Activated T-helper 17 cell treated with anti-CD3 and anti-CD28 coated beads, Interleukin-2, amount 50 U/mL, for 72 hours (primary cell): Measurements from ENCODE around the gene PLEKHG2. TPM values are rescaled to one million over a fixed set of nuclear protein-coding genes. Genes with fewer than 3 reads are reported as not detected.
A peak's percentile ranks its signal among the peaks of the same experiment; 100 is the strongest.

Experiments used
- ATAC-seq: fragments of 150-1000 bp; cut with Tn5 transposase; replicated peaks from 2 replicates; pipeline ENCODE4 v1.10.0; 2021; ENCODE audit warnings: mild to moderate bottlenecking, moderate library complexity
- H3K27ac Mint-ChIP-seq: one replicate; pipeline ENCODE4 v1.8.0; 2022; ENCODE audit warnings: mixed read lengths
- H3K27me3 Mint-ChIP-seq: one replicate; pipeline ENCODE4 v1.8.0; 2022; ENCODE audit warnings: mixed read lengths
- H3K36me3 Mint-ChIP-seq: one replicate; pipeline ENCODE4 v1.8.0; 2022; ENCODE audit warnings: low read depth, mild to moderate bottlenecking, mixed read lengths
- H3K4me1 Mint-ChIP-seq: one replicate; pipeline ENCODE4 v1.8.0; 2022; ENCODE audit warnings: mixed read lengths
- H3K4me3 Mint-ChIP-seq: one replicate; pipeline ENCODE4 v1.8.0; 2022; ENCODE audit warnings: mild to moderate bottlenecking, mixed read lengths
- H3K9me3 Mint-ChIP-seq: one replicate; pipeline ENCODE4 v1.8.0; 2022; ENCODE audit warnings: mixed read lengths
- total RNA-seq, 2 donors: library from RNA; stranded (reverse); gene quantifications; one replicate each; pipeline ENCODE4 v1.2.3, GENCODE V29; 2022

PLEKHG2 gene
- total RNA-seq, 2 donors from 2014 or later = 51.2 to 69.4 TPM

GRCh38 chr19:39416152-39417120, 4.0 kb downstream of the PLEKHG2 start:
- Mint-ChIP-seq H3K36me3 (peaks cover 58% of the 10 kb centered on the region), H3K9me3 (no peaks in the 10 kb centered on the region), H3K4me3 (no peak overlapping the region), H3K27ac (no peak overlapping the region), H3K4me1 (peaks cover 21% of the 10 kb centered on the region), H3K27me3 (no peaks in the 10 kb centered on the region)
- no peak for ATAC-seq

- Mint-ChIP-seq H3K27ac (no peak overlapping the region), H3K4me1 (peaks cover 12% of the 10 kb centered on the region)
- no peak for ATAC-seq
Measured at GRCh38 chr19:39417463-39418181, 5.2 kb downstream of the PLEKHG2 start.

GRCh38 chr19:39419003-39419402, 6.5 kb downstream of the PLEKHG2 start:
- Mint-ChIP-seq H3K9me3 (no peaks in the 10 kb centered on the region), H3K4me3 (no peak overlapping the region), H3K27ac (peak overlapping the region; percentile 6), H3K4me1 (peaks cover 9% of the 10 kb centered on the region), H3K27me3 (no peaks in the 10 kb centered on the region), H3K36me3 (peaks cover 54% of the 10 kb centered on the region)
- no peak for ATAC-seq

More at GRCh38 chr19:39417463-39418181, 5.2 kb downstream of the PLEKHG2 start:
- peaks cover 51% of the 10 kb centered on the region for H3K36me3 Mint-ChIP-seq
- no peaks in the 10 kb centered on the region for H3K27me3 Mint-ChIP-seq
- H3K4me3 Mint-ChIP-seq = no peak overlapping the region
- no peaks in the 10 kb centered on the region for H3K9me3 Mint-ChIP-seq

- no peak overlapping the region for H3K4me3 Mint-ChIP-seq
- H3K9me3 Mint-ChIP-seq = no peaks in the 10 kb centered on the region
- peaks cover 48% of the 10 kb centered on the region for H3K36me3 Mint-ChIP-seq
- no peak for ATAC-seq
- no peak overlapping the region for H3K27ac Mint-ChIP-seq
- H3K27me3 Mint-ChIP-seq = no peaks in the 10 kb centered on the region
- no peaks in the 10 kb centered on the region for H3K4me1 Mint-ChIP-seq
Measured at GRCh38 chr19:39420769-39421168, 8.3 kb downstream of the PLEKHG2 start.

GRCh38 chr19:39422020-39422419, 9.6 kb downstream of the PLEKHG2 start:
- H3K27ac Mint-ChIP-seq = no peak overlapping the region
- H3K4me1 Mint-ChIP-seq = peaks cover 4% of the 10 kb centered on the region
- no peaks in the 10 kb centered on the region for H3K9me3 Mint-ChIP-seq
- no peak for ATAC-seq
- H3K27me3 Mint-ChIP-seq = no peaks in the 10 kb centered on the region
- H3K36me3 Mint-ChIP-seq = peaks cover 48% of the 10 kb centered on the region
- H3K4me3 Mint-ChIP-seq = no peak overlapping the region

- no peak for ATAC-seq
- Mint-ChIP-seq H3K9me3 (no peaks in the 10 kb centered on the region), H3K36me3 (peaks cover 34% of the 10 kb centered on the region), H3K27me3 (no peaks in the 10 kb centered on the region), H3K27ac (peak overlapping the region; percentile 48), H3K4me3 (no peak overlapping the region), H3K4me1 (peaks cover 4% of the 10 kb centered on the region)
Measured at GRCh38 chr19:39423258-39424086, 11.0 kb downstream of the PLEKHG2 start.

- no peak overlapping the region for H3K27ac Mint-ChIP-seq
Measured at GRCh38 chr19:39424934-39425333, 12.5 kb downstream of the PLEKHG2 start.

GRCh38 chr19:39425744-39426143, 13.3 kb downstream of the PLEKHG2 start:
- Mint-ChIP-seq H3K9me3 (no peaks in the 10 kb centered on the region), H3K4me1 (peaks cover 8% of the 10 kb centered on the region), H3K36me3 (peaks cover 21% of the 10 kb centered on the region), H3K4me3 (no peak overlapping the region), H3K27ac (peak overlapping the region; percentile 2), H3K27me3 (no peaks in the 10 kb centered on the region)
- ATAC-seq = no peak

More at GRCh38 chr19:39424934-39425333, 12.5 kb downstream of the PLEKHG2 start:
- peaks cover 24% of the 10 kb centered on the region for H3K36me3 Mint-ChIP-seq
- H3K4me3 Mint-ChIP-seq = no peak overlapping the region
- no peaks in the 10 kb centered on the region for H3K27me3 Mint-ChIP-seq
- H3K4me1 Mint-ChIP-seq = peaks cover 4% of the 10 kb centered on the region
- H3K9me3 Mint-ChIP-seq = no peaks in the 10 kb centered on the region
- no peak for ATAC-seq

- Mint-ChIP-seq H3K36me3 (peaks cover 25% of the 10 kb centered on the region), H3K27me3 (no peaks in the 10 kb centered on the region), H3K27ac (peak overlapping the region; percentile 2), H3K4me1 (peaks cover 8% of the 10 kb centered on the region), H3K4me3 (no peak overlapping the region), H3K9me3 (no peaks in the 10 kb centered on the region)
- ATAC-seq = no peak
Measured at GRCh38 chr19:39426170-39426569, 13.7 kb downstream of the PLEKHG2 start.

GRCh38 chr19:39427707-39428106, 15.2 kb downstream of the PLEKHG2 start:
- H3K4me1 Mint-ChIP-seq = peaks cover 8% of the 10 kb centered on the region
- ATAC-seq = no peak
- H3K4me3 Mint-ChIP-seq = no peak overlapping the region
- H3K36me3 Mint-ChIP-seq = peaks cover 36% of the 10 kb centered on the region
- H3K9me3 Mint-ChIP-seq = no peaks in the 10 kb centered on the region
- no peak overlapping the region for H3K27ac Mint-ChIP-seq
- H3K27me3 Mint-ChIP-seq = no peaks in the 10 kb centered on the region

GRCh38 chr19:39428283-39429112, 16.0 kb downstream of the PLEKHG2 start:
- H3K4me3 Mint-ChIP-seq = no peak overlapping the region
- H3K27me3 Mint-ChIP-seq = no peaks in the 10 kb centered on the region
- peaks cover 40% of the 10 kb centered on the region for H3K36me3 Mint-ChIP-seq
- H3K4me1 Mint-ChIP-seq = peaks cover 15% of the 10 kb centered on the region
- no peak for ATAC-seq
- H3K27ac Mint-ChIP-seq = peak overlapping the region; percentile 41
- H3K9me3 Mint-ChIP-seq = no peaks in the 10 kb centered on the region

GRCh38 chr19:39430675-39431593, 18.5 kb downstream of the PLEKHG2 start:
- peaks cover 54% of the 10 kb centered on the region for H3K36me3 Mint-ChIP-seq
- peak; percentile 86 for ATAC-seq

GRCh38 chr19:39432677-39433025, 20.2 kb downstream of the PLEKHG2 start:
- no peaks in the 10 kb centered on the region for H3K27me3 Mint-ChIP-seq
- peak overlapping the region; percentile 100 for H3K4me3 Mint-ChIP-seq
- no peak for ATAC-seq
- peaks cover 36% of the 10 kb centered on the region for H3K4me1 Mint-ChIP-seq
- H3K9me3 Mint-ChIP-seq = no peaks in the 10 kb centered on the region
- H3K27ac Mint-ChIP-seq = peak overlapping the region; percentile 100
- peaks cover 61% of the 10 kb centered on the region for H3K36me3 Mint-ChIP-seq

More at GRCh38 chr19:39430675-39431593, 18.5 kb downstream of the PLEKHG2 start:
- Mint-ChIP-seq H3K4me3 (peak overlapping the region; percentile 100), H3K9me3 (no peaks in the 10 kb centered on the region), H3K4me1 (peaks cover 29% of the 10 kb centered on the region), H3K27ac (peak overlapping the region; percentile 100), H3K27me3 (no peaks in the 10 kb centered on the region)
